Kidney tubule cell (primary cell): Measurements from ENCODE around the gene PKN1.
"Not testable (repeated sequence)": the region's sequence is repeated elsewhere in the genome, so short reads cannot be mapped to it uniquely, and the experiment has no call there.

Source experiments
- DNase-seq: peaks from one replicate; pipeline ENCODE4 v3.0.0-alpha.2; 2018; ENCODE audit warnings: low spot score

The PKN1 gene

GRCh38 chr19:14430712-14431111 is 2.4 kb upstream of the PKN1 start:
- DNase-seq = no peak

GRCh38 chr19:14433554-14434501 is 722 bp downstream of the PKN1 start:
- DNase-seq = peak; percentile 37

GRCh38 chr19:14434543-14435319 is 1.6 kb downstream of the PKN1 start:
- peak; percentile 90 for DNase-seq

GRCh38 chr19:14435320-14436050 is 2.4 kb downstream of the PKN1 start:
- peak; percentile 51 for DNase-seq

GRCh38 chr19:14437578-14438140 is 4.6 kb downstream of the PKN1 start:
- DNase-seq = no peak

- DNase-seq = no peak
These were observed 5.9 kb downstream of the PKN1 start for GRCh38 chr19:14439014-14439413.

GRCh38 chr19:14440049-14440448 is 6.9 kb downstream of the PKN1 start:
- DNase-seq = no peak

- DNase-seq = no peak
These were observed 8.2 kb downstream of the PKN1 start for GRCh38 chr19:14441041-14441938.

GRCh38 chr19:14442891-14443631 is 10.0 kb downstream of the PKN1 start:
- DNase-seq = no peak

- DNase-seq = no peak
These were observed 10.6 kb downstream of the PKN1 start for GRCh38 chr19:14443632-14444216.

- DNase-seq = no peak
These were observed 13.4 kb downstream of the PKN1 start for GRCh38 chr19:14446336-14447036.

- DNase-seq = peak; percentile 85
These were observed 16.2 kb downstream of the PKN1 start for GRCh38 chr19:14449321-14449720.

- DNase-seq = peak; percentile 31
These were observed 17.2 kb downstream of the PKN1 start for GRCh38 chr19:14450168-14450874.

GRCh38 chr19:14450876-14451275 is 17.8 kb downstream of the PKN1 start:
- DNase-seq = no peak

- DNase-seq = not testable (repeated sequence)
These were observed 19.2 kb downstream of the PKN1 start for GRCh38 chr19:14452303-14452702.

- DNase-seq = no peak
These were observed 26.6 kb downstream of the PKN1 start for GRCh38 chr19:14459703-14460102.

- DNase-seq = no peak
These were observed 27.8 kb downstream of the PKN1 start for GRCh38 chr19:14460935-14461334.

GRCh38 chr19:14462401-14462800 is 29.3 kb downstream of the PKN1 start:
- DNase-seq = not testable (repeated sequence)
